HL-60 (cell line): ENCODE results near the gene CCDC88B.

Source experiments
- DNase-seq, 2 experiments: peaks; one replicate each; pipeline ENCODE4 v3.0.0-alpha.2; 2010 to 2020; ENCODE audit warnings: low read depth in 1 of 2, low spot score in 1 of 2
- H3K27ac ChIP-seq: fragments of 250-450 bp; sonication (Bioruptor Pico); replicated peaks from 2 replicates; pipeline ENCODE4 v1.5.1; 2020; ENCODE audit warnings: mild to moderate bottlenecking, moderate library complexity
- H3K27me3 ChIP-seq: fragments of 250-450 bp; sonication (Bioruptor Pico); 2 replicates; pipeline ENCODE4 v1.5.1; 2021; ENCODE audit warnings: mild to moderate bottlenecking, moderate library complexity; ENCODE audit not compliant: insufficient read depth, poor library complexity, severe bottlenecking
- H3K4me3 ChIP-seq: replicated peaks from 2 replicates; pipeline ENCODE4 v1.5.1; 2011; ENCODE audit warnings: mild to moderate bottlenecking, control low read depth, low read length; ENCODE audit not compliant: insufficient read depth
- GABPA ChIP-seq: IDR thresholded peaks from 2 replicates; pipeline ENCODE4 v1.6.1; 2012; ENCODE audit warnings: low read depth
- POLR2AphosphoS5 ChIP-seq: IDR thresholded peaks from 2 replicates; pipeline ENCODE4 v1.6.1; 2012; ENCODE audit warnings: low read depth
- SPI1 ChIP-seq: IDR thresholded peaks from 2 replicates; pipeline ENCODE4 v1.6.1; 2012; ENCODE audit warnings: low read depth, mild to moderate bottlenecking, borderline replicate concordance
- microRNA-seq: library from miRNA; unstranded; fragments of <30 nt; microRNA quantifications from one replicate; pipeline ENCODE4, GENCODE V29; 2018
- TF ChIP-seq, protein P1 (sequence below): IDR thresholded peaks from 2 replicates; pipeline ENCODE4 v1.6.1; 2012; ENCODE audit warnings: low read depth; ENCODE audit not compliant: insufficient replicate concordance
- TF ChIP-seq, protein P2 (sequence below): IDR thresholded peaks from one replicate; pipeline ENCODE4 v1.5.1; 2011; ENCODE audit warnings: low read length, control low read depth, inconsistent platforms; ENCODE audit not compliant: insufficient read depth

The CCDC88B gene

DNA sequence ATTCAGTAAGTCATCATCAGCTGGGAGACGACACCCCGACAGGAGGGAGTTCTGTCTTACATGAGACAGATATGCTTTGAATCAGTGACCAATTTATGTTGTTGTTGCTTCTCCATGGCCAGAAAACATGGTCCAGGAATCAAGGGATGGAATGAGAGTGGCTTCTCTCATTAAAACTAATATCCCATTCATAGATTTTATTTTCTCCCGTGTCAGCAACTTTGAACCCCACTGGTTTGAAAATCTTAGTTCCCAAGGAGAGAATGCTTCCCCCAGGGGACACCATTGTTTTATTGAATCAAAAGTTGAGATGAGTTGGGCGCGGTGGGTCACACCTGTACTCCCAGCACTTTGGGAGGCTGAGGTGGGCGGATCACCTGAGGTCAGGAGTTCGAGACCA is 61.8 kb downstream of the CCDC88B start:
- Histone ChIP-seq H3K27ac (no peak overlapping the region), H3K27me3 (no peaks in the 10 kb centered on the region), H3K4me3 (no peak overlapping the region)
- TF ChIP-seq SPI1 (no peak), POLR2AphosphoS5 (no peak), GABPA (no peak)
- TF ChIP-seq, protein P1, sequence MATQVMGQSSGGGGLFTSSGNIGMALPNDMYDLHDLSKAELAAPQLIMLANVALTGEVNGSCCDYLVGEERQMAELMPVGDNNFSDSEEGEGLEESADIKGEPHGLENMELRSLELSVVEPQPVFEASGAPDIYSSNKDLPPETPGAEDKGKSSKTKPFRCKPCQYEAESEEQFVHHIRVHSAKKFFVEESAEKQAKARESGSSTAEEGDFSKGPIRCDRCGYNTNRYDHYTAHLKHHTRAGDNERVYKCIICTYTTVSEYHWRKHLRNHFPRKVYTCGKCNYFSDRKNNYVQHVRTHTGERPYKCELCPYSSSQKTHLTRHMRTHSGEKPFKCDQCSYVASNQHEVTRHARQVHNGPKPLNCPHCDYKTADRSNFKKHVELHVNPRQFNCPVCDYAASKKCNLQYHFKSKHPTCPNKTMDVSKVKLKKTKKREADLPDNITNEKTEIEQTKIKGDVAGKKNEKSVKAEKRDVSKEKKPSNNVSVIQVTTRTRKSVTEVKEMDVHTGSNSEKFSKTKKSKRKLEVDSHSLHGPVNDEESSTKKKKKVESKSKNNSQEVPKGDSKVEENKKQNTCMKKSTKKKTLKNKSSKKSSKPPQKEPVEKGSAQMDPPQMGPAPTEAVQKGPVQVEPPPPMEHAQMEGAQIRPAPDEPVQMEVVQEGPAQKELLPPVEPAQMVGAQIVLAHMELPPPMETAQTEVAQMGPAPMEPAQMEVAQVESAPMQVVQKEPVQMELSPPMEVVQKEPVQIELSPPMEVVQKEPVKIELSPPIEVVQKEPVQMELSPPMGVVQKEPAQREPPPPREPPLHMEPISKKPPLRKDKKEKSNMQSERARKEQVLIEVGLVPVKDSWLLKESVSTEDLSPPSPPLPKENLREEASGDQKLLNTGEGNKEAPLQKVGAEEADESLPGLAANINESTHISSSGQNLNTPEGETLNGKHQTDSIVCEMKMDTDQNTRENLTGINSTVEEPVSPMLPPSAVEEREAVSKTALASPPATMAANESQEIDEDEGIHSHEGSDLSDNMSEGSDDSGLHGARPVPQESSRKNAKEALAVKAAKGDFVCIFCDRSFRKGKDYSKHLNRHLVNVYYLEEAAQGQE: no peak
- TF ChIP-seq, protein P2, sequence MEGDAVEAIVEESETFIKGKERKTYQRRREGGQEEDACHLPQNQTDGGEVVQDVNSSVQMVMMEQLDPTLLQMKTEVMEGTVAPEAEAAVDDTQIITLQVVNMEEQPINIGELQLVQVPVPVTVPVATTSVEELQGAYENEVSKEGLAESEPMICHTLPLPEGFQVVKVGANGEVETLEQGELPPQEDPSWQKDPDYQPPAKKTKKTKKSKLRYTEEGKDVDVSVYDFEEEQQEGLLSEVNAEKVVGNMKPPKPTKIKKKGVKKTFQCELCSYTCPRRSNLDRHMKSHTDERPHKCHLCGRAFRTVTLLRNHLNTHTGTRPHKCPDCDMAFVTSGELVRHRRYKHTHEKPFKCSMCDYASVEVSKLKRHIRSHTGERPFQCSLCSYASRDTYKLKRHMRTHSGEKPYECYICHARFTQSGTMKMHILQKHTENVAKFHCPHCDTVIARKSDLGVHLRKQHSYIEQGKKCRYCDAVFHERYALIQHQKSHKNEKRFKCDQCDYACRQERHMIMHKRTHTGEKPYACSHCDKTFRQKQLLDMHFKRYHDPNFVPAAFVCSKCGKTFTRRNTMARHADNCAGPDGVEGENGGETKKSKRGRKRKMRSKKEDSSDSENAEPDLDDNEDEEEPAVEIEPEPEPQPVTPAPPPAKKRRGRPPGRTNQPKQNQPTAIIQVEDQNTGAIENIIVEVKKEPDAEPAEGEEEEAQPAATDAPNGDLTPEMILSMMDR: no peak
- no peak for DNase-seq

DNA sequence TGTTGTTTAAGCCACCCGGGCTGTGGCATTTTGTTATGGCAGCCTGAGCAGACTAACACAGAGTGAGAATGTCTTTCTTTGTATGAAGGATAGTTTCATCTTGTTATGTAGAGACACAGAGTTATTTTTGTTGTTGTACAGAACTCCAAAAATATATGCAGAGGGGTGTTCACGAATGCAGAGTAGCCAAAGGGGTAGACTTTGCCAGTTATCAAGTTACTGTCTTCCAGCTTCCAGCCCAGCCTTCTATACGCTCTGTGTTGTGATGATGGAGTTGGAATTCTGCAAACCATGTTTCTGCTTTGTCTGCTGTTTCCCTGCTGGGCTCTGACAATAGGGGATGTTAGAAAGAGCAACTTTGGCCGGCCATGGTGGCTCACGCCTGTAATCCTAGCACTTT is 63.1 kb downstream of the CCDC88B start:
- H3K4me3 ChIP-seq: no peak overlapping the region
- no peak for DNase-seq
- no peak overlapping the region for H3K27ac ChIP-seq
- no peaks in the 10 kb centered on the region for H3K27me3 ChIP-seq
- no peak for TF ChIP-seq SPI1
- TF ChIP-seq POLR2AphosphoS5: no peak
- TF ChIP-seq, protein P2: no peak
- TF ChIP-seq GABPA: no peak

DNA sequence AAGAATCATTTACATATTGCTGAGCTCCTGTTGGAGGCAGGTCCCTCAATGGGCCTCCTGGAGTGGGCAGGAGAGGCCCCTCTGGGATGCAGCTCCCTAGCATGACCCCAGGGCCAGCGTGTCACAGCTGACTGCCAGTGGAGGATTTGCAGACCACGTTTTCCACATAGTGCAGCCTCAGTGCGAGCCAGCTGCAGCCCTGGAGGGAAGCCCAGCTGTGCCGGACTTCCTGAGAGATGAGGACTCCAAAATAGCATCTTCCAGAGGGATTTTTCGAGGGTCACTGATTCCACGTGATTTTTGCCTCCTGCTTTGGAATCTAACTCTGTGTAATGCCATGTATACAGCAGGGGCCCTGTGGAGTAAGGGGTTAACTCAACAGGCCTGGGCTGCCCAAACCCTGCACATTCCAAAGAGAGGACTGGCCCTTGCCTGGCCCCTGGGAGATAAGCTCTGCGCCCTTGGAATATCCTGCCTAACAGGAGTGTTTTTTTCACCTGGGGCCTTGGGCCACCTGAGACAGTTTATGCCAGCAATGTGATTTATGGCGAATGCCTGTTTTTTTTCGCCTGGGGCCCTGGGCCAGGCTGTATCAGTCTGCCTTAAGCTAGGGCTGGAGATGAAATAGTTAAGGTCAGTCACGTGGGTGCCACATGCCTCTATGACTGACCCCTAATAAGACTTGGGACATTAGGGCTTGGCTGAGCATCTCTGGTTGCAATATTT is 66.4 kb downstream of the CCDC88B start:
- TF ChIP-seq POLR2AphosphoS5 (no peak), GABPA (no peak), SPI1 (no peak)
- TF ChIP-seq, protein P2: no peak
- TF ChIP-seq, protein P1: no peak
- Histone ChIP-seq H3K27me3 (no peaks in the 10 kb centered on the region), H3K4me3 (no peak overlapping the region), H3K27ac (no peak overlapping the region)
- DNase-seq: no peak

Small RNA genes lying within 50 kb of the gene (microRNA-seq; reads per million reads assigned to microRNA genes)
- gene MIR1237 (2.4 reads per million), gene MIR7155 (3.6 reads per million, percentile 8 among the genes with 10 or more reads in this experiment)
